Inflammatory macrophage treated with lipopolysaccharide for 4 hours (primary cell): ENCODE results near the gene TMEM255B.

Experiments
- DNase-seq: peaks from one replicate; pipeline ENCODE4 v3.0.0-alpha.2; 2020

TMEM255B gene

GRCh38 chr13:113838711-113839201, 79.7 kb downstream of the TMEM255B start:
- no peak for DNase-seq

- DNase-seq, result no peak
Observed at GRCh38 chr13:113839536-113840204, 80.6 kb downstream of the TMEM255B start.

GRCh38 chr13:113840541-113841352, 81.7 kb downstream of the TMEM255B start:
- no peak for DNase-seq

GRCh38 chr13:113841353-113841650, 82.3 kb downstream of the TMEM255B start:
- no peak for DNase-seq

GRCh38 chr13:113842336-113843062, 83.5 kb downstream of the TMEM255B start:
- no peak for DNase-seq

GRCh38 chr13:113843063-113843654, 84.1 kb downstream of the TMEM255B start:
- no peak for DNase-seq

- DNase-seq, result peak; percentile 8
Observed at GRCh38 chr13:113843864-113844556, 85.0 kb downstream of the TMEM255B start.

- DNase-seq, result no peak
Observed at GRCh38 chr13:113845055-113845454, 86.0 kb downstream of the TMEM255B start.

- no peak for DNase-seq
Observed at GRCh38 chr13:113845723-113846635, 87.0 kb downstream of the TMEM255B start.

GRCh38 chr13:113846636-113847318, 87.8 kb downstream of the TMEM255B start:
- no peak for DNase-seq

- DNase-seq, result no peak
Observed at GRCh38 chr13:113848020-113848419, 89.0 kb downstream of the TMEM255B start.

- no peak for DNase-seq
Observed at GRCh38 chr13:113848431-113849260, 89.6 kb downstream of the TMEM255B start.

GRCh38 chr13:113849546-113849945, 90.5 kb downstream of the TMEM255B start:
- no peak for DNase-seq

- no peak for DNase-seq
Observed at GRCh38 chr13:113849981-113850721, 91.1 kb downstream of the TMEM255B start.

GRCh38 chr13:113850722-113851479, 91.9 kb downstream of the TMEM255B start:
- DNase-seq, result no peak

GRCh38 chr13:113851480-113851803, 92.4 kb downstream of the TMEM255B start:
- no peak for DNase-seq

GRCh38 chr13:113851826-113852535, 93.0 kb downstream of the TMEM255B start:
- no peak for DNase-seq
